DND-41 (cell line): ENCODE data around the gene COX6B2.
"Not testable (repeated sequence)": the region's sequence is repeated elsewhere in the genome, so short reads cannot be mapped to it uniquely, and the experiment has no call there.

Source experiments
- CTCF ChIP-seq: IDR thresholded peaks from 2 replicates; pipeline ENCODE4 v1.5.1; 2012; ENCODE audit warnings: borderline replicate concordance, low read length, moderate library complexity, mild to moderate bottlenecking; ENCODE audit not compliant: poor library complexity, severe bottlenecking; ENCODE audit errors: extremely low read depth
- EZH2 ChIP-seq: IDR thresholded peaks from 3 replicates; pipeline ENCODE4 v1.6.1; 2012; ENCODE audit warnings: borderline replicate concordance, low read depth, mild to moderate bottlenecking, moderate library complexity, low read length, inconsistent platforms; ENCODE audit not compliant: severe bottlenecking

GRCh38 chr19:55401390-55401789 is 46.9 kb upstream of the COX6B2 start:
- TF ChIP-seq CTCF, EZH2: not testable (repeated sequence)
